Measurements from ENCODE around the gene PPP3CA.
A peak's percentile ranks its signal among the peaks of the same experiment; 100 is the strongest.

GRCh38 chr4:100977746-100978397, 369.5 kb downstream of the PPP3CA start:
- TF ChIP-seq, protein P1, sequence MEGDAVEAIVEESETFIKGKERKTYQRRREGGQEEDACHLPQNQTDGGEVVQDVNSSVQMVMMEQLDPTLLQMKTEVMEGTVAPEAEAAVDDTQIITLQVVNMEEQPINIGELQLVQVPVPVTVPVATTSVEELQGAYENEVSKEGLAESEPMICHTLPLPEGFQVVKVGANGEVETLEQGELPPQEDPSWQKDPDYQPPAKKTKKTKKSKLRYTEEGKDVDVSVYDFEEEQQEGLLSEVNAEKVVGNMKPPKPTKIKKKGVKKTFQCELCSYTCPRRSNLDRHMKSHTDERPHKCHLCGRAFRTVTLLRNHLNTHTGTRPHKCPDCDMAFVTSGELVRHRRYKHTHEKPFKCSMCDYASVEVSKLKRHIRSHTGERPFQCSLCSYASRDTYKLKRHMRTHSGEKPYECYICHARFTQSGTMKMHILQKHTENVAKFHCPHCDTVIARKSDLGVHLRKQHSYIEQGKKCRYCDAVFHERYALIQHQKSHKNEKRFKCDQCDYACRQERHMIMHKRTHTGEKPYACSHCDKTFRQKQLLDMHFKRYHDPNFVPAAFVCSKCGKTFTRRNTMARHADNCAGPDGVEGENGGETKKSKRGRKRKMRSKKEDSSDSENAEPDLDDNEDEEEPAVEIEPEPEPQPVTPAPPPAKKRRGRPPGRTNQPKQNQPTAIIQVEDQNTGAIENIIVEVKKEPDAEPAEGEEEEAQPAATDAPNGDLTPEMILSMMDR (IDR thresholded peaks at IDR 0.05), result no peak
- TF ChIP-seq POLR2A (IDR thresholded peaks at IDR 0.05) (no peak), POLR2AphosphoS5 (IDR thresholded peaks at IDR 0.05) (peak; percentile 80)
